ENCODE data around the gene POLA2.

DNA sequence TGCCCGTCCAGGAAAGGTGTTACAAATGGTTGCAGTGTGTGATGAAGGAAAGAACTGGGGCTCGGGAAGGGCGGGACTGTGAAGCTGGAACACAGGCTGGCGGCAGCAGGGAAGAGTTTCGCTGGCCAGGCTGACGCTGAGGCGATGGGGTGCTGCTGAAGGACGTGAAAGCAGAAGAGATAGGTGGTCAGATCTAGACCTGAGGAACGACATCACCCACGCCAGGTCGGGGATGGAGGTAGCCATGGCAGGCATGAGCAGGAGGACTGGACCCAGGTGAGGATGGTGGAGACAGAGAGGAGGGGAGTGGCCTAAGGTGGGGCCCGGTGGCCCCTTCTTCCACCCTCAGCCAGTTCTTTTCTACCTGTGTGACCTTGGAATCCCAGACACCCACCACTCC lies 62.1 kb downstream of the POLA2 start:
- no peak for TF ChIP-seq POLR2A (IDR thresholded peaks at IDR 0.05)
- TF ChIP-seq, protein P1, sequence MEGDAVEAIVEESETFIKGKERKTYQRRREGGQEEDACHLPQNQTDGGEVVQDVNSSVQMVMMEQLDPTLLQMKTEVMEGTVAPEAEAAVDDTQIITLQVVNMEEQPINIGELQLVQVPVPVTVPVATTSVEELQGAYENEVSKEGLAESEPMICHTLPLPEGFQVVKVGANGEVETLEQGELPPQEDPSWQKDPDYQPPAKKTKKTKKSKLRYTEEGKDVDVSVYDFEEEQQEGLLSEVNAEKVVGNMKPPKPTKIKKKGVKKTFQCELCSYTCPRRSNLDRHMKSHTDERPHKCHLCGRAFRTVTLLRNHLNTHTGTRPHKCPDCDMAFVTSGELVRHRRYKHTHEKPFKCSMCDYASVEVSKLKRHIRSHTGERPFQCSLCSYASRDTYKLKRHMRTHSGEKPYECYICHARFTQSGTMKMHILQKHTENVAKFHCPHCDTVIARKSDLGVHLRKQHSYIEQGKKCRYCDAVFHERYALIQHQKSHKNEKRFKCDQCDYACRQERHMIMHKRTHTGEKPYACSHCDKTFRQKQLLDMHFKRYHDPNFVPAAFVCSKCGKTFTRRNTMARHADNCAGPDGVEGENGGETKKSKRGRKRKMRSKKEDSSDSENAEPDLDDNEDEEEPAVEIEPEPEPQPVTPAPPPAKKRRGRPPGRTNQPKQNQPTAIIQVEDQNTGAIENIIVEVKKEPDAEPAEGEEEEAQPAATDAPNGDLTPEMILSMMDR (IDR thresholded peaks at IDR 0.05) = no peak

Measured in Peyer's patch (tissue), 4 donors.